IMR-90 (cell line): ENCODE results near the gene SLC13A1.

Experiments used
- CEBPB ChIP-seq: IDR thresholded peaks from 2 replicates; pipeline ENCODE4 v1.6.1; 2012; ENCODE audit warnings: low read depth, low read length, improper control_type of control experiment
- CTCF ChIP-seq: conservative IDR thresholded peaks from 2 replicates; pipeline ENCODE4 v1.5.1; 2012; ENCODE audit warnings: mild to moderate bottlenecking, low read depth, low read length, improper control_type of control experiment
- FOS ChIP-seq: fragments of 150-350 bp; IDR thresholded peaks from 2 replicates; pipeline ENCODE4 v1.6.1; 2016; ENCODE audit warnings: low read depth, low read length

GRCh38 chr7:123190109-123190831 lies 9.5 kb downstream of the SLC13A1 start:
- TF ChIP-seq CTCF (no peak), FOS (no peak), CEBPB (no peak)
